ENCODE measurements around the gene JARID2.
A peak's percentile ranks its signal among the peaks of the same experiment; 100 is the strongest.

The JARID2 gene

GRCh38 chr6:15382089-15382488, 136.2 kb downstream of the JARID2 start:
- in situ Hi-C loops (cut with HindIII; ENCODE audit: low pct_unique_long_range_greater_than_20kb, low sequenced_read_pairs), result no loop called here
- no peak for TF ChIP-seq JUND (IDR thresholded peaks at IDR 0.05; ENCODE audit: low read depth)

GRCh38 chr6:15382712-15383111, 136.8 kb downstream of the JARID2 start:
- no peak for TF ChIP-seq JUND (IDR thresholded peaks at IDR 0.05; ENCODE audit: low read depth)
- DNase-seq (ENCODE audit: low read depth in 1 of 2, low spot score in 1 of 2), result no peak
- in situ Hi-C loops (cut with HindIII; ENCODE audit: low pct_unique_long_range_greater_than_20kb, low sequenced_read_pairs), result no loop called here

More at GRCh38 chr6:15382089-15382488, 136.2 kb downstream of the JARID2 start:
- DNase-seq (ENCODE audit: low read depth in 1 of 2, low spot score in 1 of 2), result no peak

- in situ Hi-C loops (cut with HindIII; ENCODE audit: low pct_unique_long_range_greater_than_20kb, low sequenced_read_pairs), result no loop called here
- no peak for TF ChIP-seq JUND (IDR thresholded peaks at IDR 0.05; ENCODE audit: low read depth)
- DNase-seq (ENCODE audit: low read depth in 1 of 2, low spot score in 1 of 2), result no peak
These were observed 139.0 kb downstream of the JARID2 start for GRCh38 chr6:15384901-15385300.

GRCh38 chr6:15385521-15385920, 139.7 kb downstream of the JARID2 start:
- DNase-seq (ENCODE audit: low read depth in 1 of 2, low spot score in 1 of 2), result no peak
- TF ChIP-seq JUND (IDR thresholded peaks at IDR 0.05; ENCODE audit: low read depth), result no peak
- in situ Hi-C loops (cut with HindIII; ENCODE audit: low pct_unique_long_range_greater_than_20kb, low sequenced_read_pairs), result no loop called here

- TF ChIP-seq JUND (IDR thresholded peaks at IDR 0.05; ENCODE audit: low read depth), result no peak
- no peak for DNase-seq (ENCODE audit: low read depth in 1 of 2, low spot score in 1 of 2)
- in situ Hi-C loops (cut with HindIII; ENCODE audit: low pct_unique_long_range_greater_than_20kb, low sequenced_read_pairs), result no loop called here
These were observed 140.4 kb downstream of the JARID2 start for GRCh38 chr6:15386110-15386755.

GRCh38 chr6:15386756-15387112, 140.9 kb downstream of the JARID2 start:
- in situ Hi-C loops (cut with HindIII; ENCODE audit: low pct_unique_long_range_greater_than_20kb, low sequenced_read_pairs), result no loop called here
- no peak for TF ChIP-seq JUND (IDR thresholded peaks at IDR 0.05; ENCODE audit: low read depth)
- DNase-seq (ENCODE audit: low read depth in 1 of 2, low spot score in 1 of 2), result no peak

- in situ Hi-C loops (cut with HindIII; ENCODE audit: low pct_unique_long_range_greater_than_20kb, low sequenced_read_pairs), result no loop called here
- no peak for DNase-seq (ENCODE audit: low read depth in 1 of 2, low spot score in 1 of 2)
- no peak for TF ChIP-seq JUND (IDR thresholded peaks at IDR 0.05; ENCODE audit: low read depth)
These were observed 141.2 kb downstream of the JARID2 start for GRCh38 chr6:15387118-15387517.

GRCh38 chr6:15389084-15389764, 143.4 kb downstream of the JARID2 start:
- no peak for DNase-seq (ENCODE audit: low read depth in 1 of 2, low spot score in 1 of 2)
- in situ Hi-C loops (cut with HindIII; ENCODE audit: low pct_unique_long_range_greater_than_20kb, low sequenced_read_pairs), result no loop called here
- no peak for TF ChIP-seq JUND (IDR thresholded peaks at IDR 0.05; ENCODE audit: low read depth)

GRCh38 chr6:15389765-15390723, 144.2 kb downstream of the JARID2 start:
- in situ Hi-C loops (cut with HindIII; ENCODE audit: low pct_unique_long_range_greater_than_20kb, low sequenced_read_pairs), result no loop called here
- TF ChIP-seq JUND (IDR thresholded peaks at IDR 0.05; ENCODE audit: low read depth), result no peak
- DNase-seq (ENCODE audit: low read depth in 1 of 2, low spot score in 1 of 2), result peak in 1 of 2 experiments; percentile 30

- no peak for TF ChIP-seq JUND (IDR thresholded peaks at IDR 0.05; ENCODE audit: low read depth)
- peak in 1 of 2 experiments; percentile 24 for DNase-seq (ENCODE audit: low read depth in 1 of 2, low spot score in 1 of 2)
- in situ Hi-C loops (cut with HindIII; ENCODE audit: low pct_unique_long_range_greater_than_20kb, low sequenced_read_pairs), result no loop called here
These were observed 145.6 kb downstream of the JARID2 start for GRCh38 chr6:15391500-15391899.

GRCh38 chr6:15392182-15392581, 146.3 kb downstream of the JARID2 start:
- no peak for DNase-seq (ENCODE audit: low read depth in 1 of 2, low spot score in 1 of 2)
- no peak for TF ChIP-seq JUND (IDR thresholded peaks at IDR 0.05; ENCODE audit: low read depth)
- in situ Hi-C loops (cut with HindIII; ENCODE audit: low pct_unique_long_range_greater_than_20kb, low sequenced_read_pairs), result no loop called here

GRCh38 chr6:15393605-15394004, 147.7 kb downstream of the JARID2 start:
- no peak for TF ChIP-seq JUND (IDR thresholded peaks at IDR 0.05; ENCODE audit: low read depth)
- DNase-seq (ENCODE audit: low read depth in 1 of 2, low spot score in 1 of 2), result no peak
- in situ Hi-C loops (cut with HindIII; ENCODE audit: low pct_unique_long_range_greater_than_20kb, low sequenced_read_pairs), result no loop called here

GRCh38 chr6:15395087-15395486, 149.2 kb downstream of the JARID2 start:
- no peak for TF ChIP-seq JUND (IDR thresholded peaks at IDR 0.05; ENCODE audit: low read depth)
- no peak for DNase-seq (ENCODE audit: low read depth in 1 of 2, low spot score in 1 of 2)
- in situ Hi-C loops (cut with HindIII; ENCODE audit: low pct_unique_long_range_greater_than_20kb, low sequenced_read_pairs), result no loop called here

Measured in T47D (cell line).